ENCODE results near the gene TTLL1.
A peak's percentile ranks its signal among the peaks of the same experiment; 100 is the strongest.

Gene TTLL1

DNA sequence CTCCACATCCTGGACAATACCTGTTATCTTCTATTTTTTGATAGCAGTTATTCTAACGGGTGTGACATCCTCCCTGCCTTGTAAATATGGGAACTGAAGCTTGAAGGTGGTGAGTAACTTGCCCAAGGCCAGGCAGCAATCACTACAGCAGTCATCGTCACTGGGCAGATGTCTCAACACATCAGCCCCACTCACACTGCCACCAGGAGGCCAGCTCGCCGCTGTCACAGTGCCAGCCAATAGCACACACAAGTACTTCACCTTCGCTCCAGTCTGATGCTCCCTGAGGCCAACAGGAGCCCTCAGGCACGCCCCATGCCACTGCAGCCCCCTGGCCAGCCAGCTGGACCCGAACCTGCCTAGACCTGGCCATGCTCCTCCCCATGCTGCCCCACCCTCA, 4.9 kb upstream of the TTLL1 start:
- Histone ChIP-seq H3K36me3 (ENCODE audit: control insufficient read depth, insufficient read depth, low read length) (no peaks in the 10 kb centered on the region), H3K27ac (ENCODE audit: low read depth, low read length) (no peak overlapping the region), H3K4me3 (ENCODE audit: low read depth, low read length) (no peak overlapping the region), H3K9me3 (ENCODE audit: control insufficient read depth, insufficient read depth, low read length) (peaks cover 9% of the 10 kb centered on the region), H3K27me3 (ENCODE audit: control insufficient read depth, insufficient read depth, low read length) (no peaks in the 10 kb centered on the region), H3K9ac (ENCODE audit: low read depth, low read length) (no peak overlapping the region), H3K4me1 (ENCODE audit: control insufficient read depth, insufficient read depth, low read length) (no peaks in the 10 kb centered on the region)

DNA sequence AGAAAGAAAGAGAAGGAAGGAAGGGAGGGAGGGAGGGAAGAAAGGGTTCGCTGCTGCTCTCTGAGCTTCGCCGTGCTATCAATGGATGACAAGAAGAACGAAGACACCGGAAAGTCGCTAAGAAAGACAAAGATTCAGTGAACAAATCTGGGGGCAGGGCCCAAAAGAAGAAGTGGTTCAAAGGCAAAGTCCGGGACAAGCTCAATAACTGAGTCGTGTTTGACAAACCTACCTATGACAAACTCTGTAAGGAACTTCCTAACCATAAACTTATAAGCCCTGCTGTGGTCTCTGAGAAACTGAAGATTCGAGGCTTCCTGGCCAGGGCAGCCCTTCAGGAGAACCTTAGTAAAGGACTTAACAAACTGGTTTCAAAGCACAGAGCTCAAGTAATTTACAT, 2.9 kb upstream of the TTLL1 start:
- no peak overlapping the region for H3K4me3 ChIP-seq (ENCODE audit: low read depth, low read length)
- H3K27ac ChIP-seq (ENCODE audit: low read depth, low read length) = no peak overlapping the region
- no peak overlapping the region for H3K9ac ChIP-seq (ENCODE audit: low read depth, low read length)
- peaks cover 9% of the 10 kb centered on the region for H3K9me3 ChIP-seq (ENCODE audit: control insufficient read depth, insufficient read depth, low read length)
- H3K4me1 ChIP-seq (ENCODE audit: control insufficient read depth, insufficient read depth, low read length) = peaks cover 3% of the 10 kb centered on the region; the same call in 1 of the 2 replicates
- no peaks in the 10 kb centered on the region for H3K36me3 ChIP-seq (ENCODE audit: control insufficient read depth, insufficient read depth, low read length)
- no peaks in the 10 kb centered on the region for H3K27me3 ChIP-seq (ENCODE audit: control insufficient read depth, insufficient read depth, low read length)

DNA sequence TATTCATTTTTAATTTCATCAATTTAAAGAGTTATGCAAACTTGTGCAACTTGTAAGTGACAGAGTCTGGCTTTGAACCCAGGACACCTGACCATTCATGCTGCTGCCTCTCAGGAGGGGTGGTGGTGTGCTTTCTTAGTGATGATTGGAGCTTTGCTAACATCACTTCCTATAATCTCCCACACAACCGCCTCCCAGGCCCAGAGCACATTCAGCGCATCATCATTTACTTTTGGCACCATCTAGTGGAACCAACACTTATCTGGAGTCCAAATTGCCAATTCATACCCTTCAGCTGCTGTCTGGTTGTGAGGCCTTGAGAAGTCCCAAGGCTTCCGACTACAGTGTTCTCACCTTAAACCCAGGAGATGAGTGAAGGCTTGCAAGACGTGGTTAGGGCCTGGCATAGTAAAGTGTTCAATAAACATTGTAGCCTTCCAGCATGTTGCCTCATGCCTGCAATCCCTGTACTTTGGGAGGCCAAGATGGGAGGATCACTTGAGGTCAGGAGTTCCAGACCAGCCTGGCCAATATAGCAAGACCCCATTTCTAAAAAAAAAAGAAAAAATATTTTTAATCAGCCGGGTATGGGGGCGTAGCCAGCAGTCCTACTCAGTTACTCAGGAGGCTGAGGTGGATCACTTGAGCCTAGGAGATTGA, 1.1 kb upstream of the TTLL1 start:
- Histone ChIP-seq H3K4me3 (ENCODE audit: low read depth, low read length) (no peak overlapping the region), H3K4me1 (ENCODE audit: control insufficient read depth, insufficient read depth, low read length) (peaks cover 3% of the 10 kb centered on the region; the same call in 1 of the 2 replicates), H3K36me3 (ENCODE audit: control insufficient read depth, insufficient read depth, low read length) (no peaks in the 10 kb centered on the region), H3K9ac (ENCODE audit: low read depth, low read length) (no peak overlapping the region), H3K27ac (ENCODE audit: low read depth, low read length) (no peak overlapping the region), H3K9me3 (ENCODE audit: control insufficient read depth, insufficient read depth, low read length) (no peaks in the 10 kb centered on the region), H3K27me3 (ENCODE audit: control insufficient read depth, insufficient read depth, low read length) (no peaks in the 10 kb centered on the region)

DNA sequence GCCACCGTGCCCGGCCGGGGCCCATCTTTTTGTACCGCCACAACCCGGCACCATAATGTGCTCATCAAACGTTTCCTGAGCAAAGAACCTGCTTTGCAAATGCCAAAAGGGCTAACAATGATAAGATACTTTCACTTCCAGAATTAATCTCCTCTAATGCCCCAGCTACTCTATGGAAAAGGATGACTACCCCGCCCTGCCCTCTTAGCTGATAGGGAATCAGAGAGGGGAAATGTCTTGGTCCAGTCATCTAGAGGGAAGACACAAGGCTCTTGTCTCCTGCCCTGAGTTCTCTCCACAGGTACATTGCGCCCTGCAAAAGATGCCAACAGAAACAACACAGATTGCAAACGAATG, 586 bp downstream of the TTLL1 start:
- Histone ChIP-seq H3K27me3 (ENCODE audit: control insufficient read depth, insufficient read depth, low read length) (no peaks in the 10 kb centered on the region), H3K36me3 (ENCODE audit: control insufficient read depth, insufficient read depth, low read length) (no peaks in the 10 kb centered on the region), H3K9ac (ENCODE audit: low read depth, low read length) (peak overlapping the region; percentile 85), H3K27ac (ENCODE audit: low read depth, low read length) (peak overlapping the region; percentile 42), H3K9me3 (ENCODE audit: control insufficient read depth, insufficient read depth, low read length) (no peaks in the 10 kb centered on the region), H3K4me1 (ENCODE audit: control insufficient read depth, insufficient read depth, low read length) (peaks cover 3% of the 10 kb centered on the region; the same call in 1 of the 2 replicates), H3K4me3 (ENCODE audit: low read depth, low read length) (peak overlapping the region; percentile 97)

- H3K9ac ChIP-seq (ENCODE audit: low read depth, low read length) = no peak overlapping the region
- no peaks in the 10 kb centered on the region for H3K36me3 ChIP-seq (ENCODE audit: control insufficient read depth, insufficient read depth, low read length)
- H3K4me1 ChIP-seq (ENCODE audit: control insufficient read depth, insufficient read depth, low read length) = peaks cover 3% of the 10 kb centered on the region; the same call in 1 of the 2 replicates
- H3K9me3 ChIP-seq (ENCODE audit: control insufficient read depth, insufficient read depth, low read length) = no peaks in the 10 kb centered on the region
- H3K27me3 ChIP-seq (ENCODE audit: control insufficient read depth, insufficient read depth, low read length) = no peaks in the 10 kb centered on the region
- H3K27ac ChIP-seq (ENCODE audit: low read depth, low read length) = no peak overlapping the region
- H3K4me3 ChIP-seq (ENCODE audit: low read depth, low read length) = no peak overlapping the region
Observed at GRCh38 chr22:43085658-43086606, 3.3 kb downstream of the TTLL1 start.

DNA sequence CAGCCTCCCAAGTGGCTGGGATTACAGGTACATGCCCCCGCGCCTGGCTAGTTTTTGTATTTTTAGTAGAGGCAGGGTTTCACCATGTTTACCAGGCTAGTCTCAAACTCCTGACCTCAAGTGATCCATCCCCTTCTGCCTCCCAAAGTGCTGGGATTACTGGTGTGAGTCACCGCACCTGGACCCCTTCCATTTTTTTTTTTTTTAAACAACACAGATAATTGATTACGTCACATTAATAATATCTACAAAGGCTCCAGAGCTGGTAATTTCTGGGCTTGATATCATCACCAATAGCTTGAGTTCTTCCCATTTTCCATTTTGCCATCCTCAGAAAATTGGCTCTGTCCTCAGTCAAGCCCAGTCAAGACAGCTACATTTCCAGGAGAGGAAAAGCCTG, 7.2 kb downstream of the TTLL1 start:
- Histone ChIP-seq H3K9me3 (ENCODE audit: control insufficient read depth, insufficient read depth, low read length) (no peaks in the 10 kb centered on the region), H3K4me3 (ENCODE audit: low read depth, low read length) (no peak overlapping the region), H3K27me3 (ENCODE audit: control insufficient read depth, insufficient read depth, low read length) (no peaks in the 10 kb centered on the region), H3K9ac (ENCODE audit: low read depth, low read length) (no peak overlapping the region), H3K27ac (ENCODE audit: low read depth, low read length) (no peak overlapping the region), H3K36me3 (ENCODE audit: control insufficient read depth, insufficient read depth, low read length) (no peaks in the 10 kb centered on the region), H3K4me1 (ENCODE audit: control insufficient read depth, insufficient read depth, low read length) (no peaks in the 10 kb centered on the region)

DNA sequence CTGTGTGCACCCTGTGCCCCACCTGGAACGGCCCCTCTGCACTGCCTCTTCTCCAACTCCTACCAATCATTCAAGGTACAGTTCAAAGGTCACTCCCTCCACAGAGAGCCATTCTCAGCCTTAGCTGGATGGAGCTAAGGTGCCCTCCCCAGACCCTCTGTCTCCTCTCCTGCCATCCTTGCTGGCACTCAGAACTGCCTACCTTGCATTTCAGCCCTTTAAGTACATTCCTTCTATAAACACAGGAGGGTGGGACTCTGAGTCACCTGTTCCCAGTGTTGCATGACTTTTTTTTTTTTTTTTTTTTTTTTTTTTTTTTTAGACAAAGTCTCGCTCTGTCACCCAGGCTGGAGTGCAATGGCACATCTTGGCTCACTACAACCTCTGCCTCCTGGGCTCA, 8.6 kb downstream of the TTLL1 start:
- Histone ChIP-seq H3K4me3 (ENCODE audit: low read depth, low read length) (no peak overlapping the region), H3K36me3 (ENCODE audit: control insufficient read depth, insufficient read depth, low read length) (no peaks in the 10 kb centered on the region), H3K27me3 (ENCODE audit: control insufficient read depth, insufficient read depth, low read length) (no peaks in the 10 kb centered on the region), H3K4me1 (ENCODE audit: control insufficient read depth, insufficient read depth, low read length) (no peaks in the 10 kb centered on the region), H3K27ac (ENCODE audit: low read depth, low read length) (no peak overlapping the region), H3K9me3 (ENCODE audit: control insufficient read depth, insufficient read depth, low read length) (no peaks in the 10 kb centered on the region), H3K9ac (ENCODE audit: low read depth, low read length) (no peak overlapping the region)

- Histone ChIP-seq H3K4me3 (ENCODE audit: low read depth, low read length) (no peak overlapping the region), H3K36me3 (ENCODE audit: control insufficient read depth, insufficient read depth, low read length) (no peaks in the 10 kb centered on the region), H3K27me3 (ENCODE audit: control insufficient read depth, insufficient read depth, low read length) (no peaks in the 10 kb centered on the region), H3K9ac (ENCODE audit: low read depth, low read length) (no peak overlapping the region), H3K9me3 (ENCODE audit: control insufficient read depth, insufficient read depth, low read length) (no peaks in the 10 kb centered on the region), H3K4me1 (ENCODE audit: control insufficient read depth, insufficient read depth, low read length) (no peaks in the 10 kb centered on the region), H3K27ac (ENCODE audit: low read depth, low read length) (no peak overlapping the region)
Observed at GRCh38 chr22:43079742-43080141, 9.4 kb downstream of the TTLL1 start.

DNA sequence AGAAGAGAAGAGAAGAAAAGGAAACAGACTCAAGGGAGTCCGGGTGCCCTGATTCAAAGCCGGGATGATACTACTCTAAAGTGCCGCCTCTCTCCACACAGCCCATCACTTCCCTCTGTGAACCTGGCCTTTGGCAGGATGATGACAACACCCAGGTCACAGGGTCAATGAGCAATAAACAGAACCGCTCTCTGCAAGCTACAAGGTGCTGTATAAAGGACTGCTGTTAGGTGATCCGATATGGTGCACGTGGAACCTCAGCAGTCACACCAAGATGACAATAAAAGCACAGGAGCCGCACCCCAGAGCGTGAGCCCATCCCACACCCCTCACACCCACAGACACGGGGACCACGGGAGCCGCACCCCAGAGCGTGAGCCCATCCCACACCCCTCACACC, 10.7 kb downstream of the TTLL1 start:
- no peaks in the 10 kb centered on the region for H3K36me3 ChIP-seq (ENCODE audit: control insufficient read depth, insufficient read depth, low read length)
- H3K4me3 ChIP-seq (ENCODE audit: low read depth, low read length) = no peak overlapping the region
- no peaks in the 10 kb centered on the region for H3K27me3 ChIP-seq (ENCODE audit: control insufficient read depth, insufficient read depth, low read length)
- no peak overlapping the region for H3K27ac ChIP-seq (ENCODE audit: low read depth, low read length)
- H3K9ac ChIP-seq (ENCODE audit: low read depth, low read length) = no peak overlapping the region
- no peaks in the 10 kb centered on the region for H3K9me3 ChIP-seq (ENCODE audit: control insufficient read depth, insufficient read depth, low read length)
- H3K4me1 ChIP-seq (ENCODE audit: control insufficient read depth, insufficient read depth, low read length) = no peaks in the 10 kb centered on the region

- no peaks in the 10 kb centered on the region for H3K36me3 ChIP-seq (ENCODE audit: control insufficient read depth, insufficient read depth, low read length)
- no peak overlapping the region for H3K27ac ChIP-seq (ENCODE audit: low read depth, low read length)
- no peaks in the 10 kb centered on the region for H3K9me3 ChIP-seq (ENCODE audit: control insufficient read depth, insufficient read depth, low read length)
- H3K27me3 ChIP-seq (ENCODE audit: control insufficient read depth, insufficient read depth, low read length) = no peaks in the 10 kb centered on the region
- H3K9ac ChIP-seq (ENCODE audit: low read depth, low read length) = no peak overlapping the region
- no peaks in the 10 kb centered on the region for H3K4me1 ChIP-seq (ENCODE audit: control insufficient read depth, insufficient read depth, low read length)
- H3K4me3 ChIP-seq (ENCODE audit: low read depth, low read length) = no peak overlapping the region
Observed at GRCh38 chr22:43077121-43077877, 11.9 kb downstream of the TTLL1 start.

Measured in HUES48 (cell line).